GM23248 (cell line): ENCODE measurements around the gene TMTC1. TPM values are rescaled to one million over a fixed set of nuclear protein-coding genes. Genes with fewer than 3 reads are reported as not detected.

ENCODE experiments used
- DNase-seq: peaks from one replicate; pipeline ENCODE4 v3.0.0-alpha.2; 2015
- H2AFZ ChIP-seq: fragments of 200-600 bp; sonication (generic); 2 replicates; pipeline ENCODE4 v1.6.1; 2016; ENCODE audit warnings: antibody characterized with exemption
- H3F3A ChIP-seq: fragments of 200-600 bp; sonication (generic); 2 replicates; pipeline ENCODE4 v1.6.1; 2016; ENCODE audit warnings: mild to moderate bottlenecking, antibody characterized with exemption, mixed run types; ENCODE audit not compliant: insufficient read depth
- H3K27ac ChIP-seq: fragments of 200-600 bp; sonication (generic); 2 replicates; pipeline ENCODE4 v1.5.1; 2016; ENCODE audit warnings: mild to moderate bottlenecking
- H3K27me3 ChIP-seq: fragments of 200-600 bp; sonication (generic); replicated peaks from 2 replicates; pipeline ENCODE4 v1.6.1; 2016; ENCODE audit warnings: mild to moderate bottlenecking; ENCODE audit not compliant: insufficient read depth
- H3K36me3 ChIP-seq: fragments of 200-600 bp; sonication (generic); 2 replicates; pipeline ENCODE4 v1.6.1; 2016; ENCODE audit warnings: low read depth, mild to moderate bottlenecking
- H3K4me1 ChIP-seq: fragments of 200-600 bp; sonication (generic); 2 replicates; pipeline ENCODE4 v1.6.1; 2016; ENCODE audit warnings: mild to moderate bottlenecking; ENCODE audit not compliant: insufficient read depth
- H3K4me2 ChIP-seq: fragments of 200-600 bp; sonication (generic); one replicate; pipeline ENCODE4 v1.6.1; 2016; ENCODE audit warnings: mild to moderate bottlenecking; ENCODE audit not compliant: unreplicated experiment
- H3K4me3 ChIP-seq: fragments of 200-600 bp; sonication (generic); 2 replicates; pipeline ENCODE4 v1.5.1; 2016; ENCODE audit warnings: mild to moderate bottlenecking
- H3K79me2 ChIP-seq: fragments of 200-600 bp; sonication (generic); 2 replicates; pipeline ENCODE4 v1.6.1; 2016; ENCODE audit warnings: mild to moderate bottlenecking; ENCODE audit not compliant: insufficient read depth
- H3K9ac ChIP-seq: fragments of 200-600 bp; sonication (generic); 2 replicates; pipeline ENCODE4 v1.6.1; 2016; ENCODE audit warnings: mild to moderate bottlenecking
- H3K9me2 ChIP-seq: fragments of 200-600 bp; sonication (generic); 2 replicates; pipeline ENCODE4 v1.6.1; 2016; ENCODE audit warnings: mixed run types, mild to moderate bottlenecking, moderate library complexity; ENCODE audit not compliant: insufficient read depth
- H3K9me3 ChIP-seq: fragments of 200-600 bp; sonication (generic); one replicate; pipeline ENCODE4 v1.6.1; 2017; ENCODE audit warnings: low read depth
- H4K20me1 ChIP-seq: fragments of 200-600 bp; sonication (generic); 2 replicates; pipeline ENCODE4 v1.6.0; 2016; ENCODE audit not compliant: insufficient read depth
- EZH2 ChIP-seq: fragments of 200-600 bp; sonication (generic); IDR thresholded peaks from 2 replicates; pipeline ENCODE4 v1.6.1; 2018; ENCODE audit warnings: antibody characterized with exemption, mild to moderate bottlenecking; ENCODE audit not compliant: insufficient read depth, poor library complexity, severe bottlenecking
- EZH2phosphoT487 ChIP-seq: fragments of 200-600 bp; sonication (generic); IDR thresholded peaks from 2 replicates; pipeline ENCODE4 v1.6.1; 2018; ENCODE audit warnings: antibody characterized with exemption, moderate library complexity, mild to moderate bottlenecking, low read depth; ENCODE audit not compliant: insufficient read depth
- WGBS, 2 experiments: methylation state at CpG; one replicate each; pipeline ENCODE4 v1.1.6; 2015 to 2017; ENCODE audit warnings: low lambda C conversion rate in 2 of 2, low coverage in 1 of 2; ENCODE audit errors: missing lambda C conversion rate in 2 of 2; 5-methylcytosine and 5-hydroxymethylcytosine counted together
- in situ Hi-C: fragments of 300-500 bp; cut with MboI; formaldehyde crosslinking; loops from 2 replicates; pipeline ENCODE4 v1.15.0; 2020
- polyA plus RNA-seq: library from polyadenylated mRNA; unstranded; fragments of >200 nt; fragmentation: Nextera tagmentation; extraction: Ambion mirVana; gene quantifications from 2 replicates; pipeline ENCODE4 v1.2.1, GENCODE V29; 2016
- total RNA-seq: library from RNA; depleted of rRNA; stranded (reverse); fragments of >200 nt; shearing (Covaris generic); gene quantifications from 2 replicates; pipeline ENCODE4 v1.2.3, GENCODE V29; 2014; rRNA removed

Gene TMTC1
- total RNA-seq = 20.5 and 25.3 TPM in 2 replicates
- polyA plus RNA-seq = 6.1 and 6.8 TPM in 2 replicates

GRCh38 chr12:29783773-29784666 lies at the start of gene TMTC1:
TSS of gene TMTC1 (minus strand) at chr12:29783942. CDS start at chr12:29783751, 191 bp downstream.
- Histone ChIP-seq H3K27ac (peak within 1 kb of the TSS; percentile 81), H3K4me3 (peak within 1 kb of the TSS; percentile 88), H3K36me3 (no peaks in the 10 kb centered on the region), H3K9me3 (no peaks in the 10 kb centered on the region), H3K4me1 (no peaks in the 10 kb centered on the region), H3K79me2 (peaks cover 29% of the 10 kb centered on the region), H3K9me2 (no peaks in the 10 kb centered on the region), H3K9ac (peak within 1 kb of the TSS; percentile 80), H3F3A (peaks cover 13% of the 10 kb centered on the region), H4K20me1 (no peaks in the 10 kb centered on the region), H3K27me3 (peaks cover 9% of the 10 kb centered on the region; the same call in 1 of the 2 replicates), H3K4me2 (peak within 1 kb of the TSS; percentile 79), H2AFZ (peak within 1 kb of the TSS; percentile 73)
- in situ Hi-C loops = loop anchor here (25.0 kb wide), 1 partner anchor 1028 kb away; no protein-coding TSS in a partner anchor
- DNase-seq = peak; percentile 87
- TF ChIP-seq EZH2 (no peak), EZH2phosphoT487 (no peak)
- 2 to 4% methylated on average over 20 to 82 of the region's 87 CpGs for WGBS, 2 experiments

GRCh38 chr12:29831173-29831572 lies 47.4 kb upstream of the TMTC1 start:
- WGBS, 2 experiments = 46 to 47% methylated on average over 3 of the region's 3 CpGs
- Histone ChIP-seq H3K9ac (no peak overlapping the region), H3K4me1 (no peaks in the 10 kb centered on the region), H4K20me1 (no peaks in the 10 kb centered on the region), H3K4me2 (no peak overlapping the region), H3K9me2 (no peaks in the 10 kb centered on the region), H3K36me3 (no peaks in the 10 kb centered on the region), H3K79me2 (no peaks in the 10 kb centered on the region), H3K27me3 (peaks cover 3% of the 10 kb centered on the region; the same call in 1 of the 2 replicates), H3K9me3 (no peaks in the 10 kb centered on the region), H2AFZ (no peak overlapping the region), H3K27ac (no peak overlapping the region), H3F3A (no peaks in the 10 kb centered on the region), H3K4me3 (no peak overlapping the region)
- in situ Hi-C loops = no loop called here
- TF ChIP-seq EZH2 (no peak), EZH2phosphoT487 (no peak)
- no peak for DNase-seq

GRCh38 chr12:29830391-29830790 lies 46.6 kb upstream of the TMTC1 start:
- no peaks in the 10 kb centered on the region for H3K36me3 ChIP-seq
- no peak overlapping the region for H3K27ac ChIP-seq

GRCh38 chr12:29818916-29819623 lies 35.3 kb upstream of the TMTC1 start:
- TF ChIP-seq EZH2 (no peak), EZH2phosphoT487 (no peak)
- no peaks in the 10 kb centered on the region for H3K9me2 ChIP-seq
- 8 to 11% methylated on average over 2 of the region's 2 CpGs for WGBS, 2 experiments
- no peak overlapping the region for H3K27ac ChIP-seq
- no peak overlapping the region for H3K4me3 ChIP-seq
- in situ Hi-C loops = no loop called here
- H2AFZ ChIP-seq = no peak overlapping the region
- H3K27me3 ChIP-seq = peaks cover 2% of the 10 kb centered on the region; the same call in 1 of the 2 replicates
- no peaks in the 10 kb centered on the region for H3K79me2 ChIP-seq
- H3K9ac ChIP-seq = no peak overlapping the region
- H4K20me1 ChIP-seq = no peaks in the 10 kb centered on the region
- H3K4me2 ChIP-seq = no peak overlapping the region
- DNase-seq = peak; percentile 56
- H3K9me3 ChIP-seq = no peaks in the 10 kb centered on the region
- H3F3A ChIP-seq = no peaks in the 10 kb centered on the region
- H3K4me1 ChIP-seq = no peaks in the 10 kb centered on the region
- no peaks in the 10 kb centered on the region for H3K36me3 ChIP-seq

More at GRCh38 chr12:29830391-29830790, 46.6 kb upstream of the TMTC1 start:
- in situ Hi-C loops = no loop called here
- no peak overlapping the region for H3K4me2 ChIP-seq
- TF ChIP-seq EZH2phosphoT487 (no peak), EZH2 (no peak)
- H3K9me2 ChIP-seq = no peaks in the 10 kb centered on the region
- H3K27me3 ChIP-seq = peaks cover 10% of the 10 kb centered on the region; the same call in 1 of the 2 replicates
- 19 to 29% methylated on average over 1 of the region's 1 CpG for WGBS, 2 experiments
- H3K9me3 ChIP-seq = no peaks in the 10 kb centered on the region
- H3K4me3 ChIP-seq = no peak overlapping the region
- H3K4me1 ChIP-seq = no peaks in the 10 kb centered on the region
- H4K20me1 ChIP-seq = no peaks in the 10 kb centered on the region
- H3K79me2 ChIP-seq = no peaks in the 10 kb centered on the region
- H3F3A ChIP-seq = no peaks in the 10 kb centered on the region
- H2AFZ ChIP-seq = no peak overlapping the region
- DNase-seq = no peak
- no peak overlapping the region for H3K9ac ChIP-seq
